Measurements from ENCODE around the gene IGHMBP2. TPM values are rescaled to one million over a fixed set of nuclear protein-coding genes. Genes with fewer than 3 reads are reported as not detected.

IGHMBP2 gene
- total RNA-seq, 1 experiment from 2014 or later, result 49.1 TPM

DNA sequence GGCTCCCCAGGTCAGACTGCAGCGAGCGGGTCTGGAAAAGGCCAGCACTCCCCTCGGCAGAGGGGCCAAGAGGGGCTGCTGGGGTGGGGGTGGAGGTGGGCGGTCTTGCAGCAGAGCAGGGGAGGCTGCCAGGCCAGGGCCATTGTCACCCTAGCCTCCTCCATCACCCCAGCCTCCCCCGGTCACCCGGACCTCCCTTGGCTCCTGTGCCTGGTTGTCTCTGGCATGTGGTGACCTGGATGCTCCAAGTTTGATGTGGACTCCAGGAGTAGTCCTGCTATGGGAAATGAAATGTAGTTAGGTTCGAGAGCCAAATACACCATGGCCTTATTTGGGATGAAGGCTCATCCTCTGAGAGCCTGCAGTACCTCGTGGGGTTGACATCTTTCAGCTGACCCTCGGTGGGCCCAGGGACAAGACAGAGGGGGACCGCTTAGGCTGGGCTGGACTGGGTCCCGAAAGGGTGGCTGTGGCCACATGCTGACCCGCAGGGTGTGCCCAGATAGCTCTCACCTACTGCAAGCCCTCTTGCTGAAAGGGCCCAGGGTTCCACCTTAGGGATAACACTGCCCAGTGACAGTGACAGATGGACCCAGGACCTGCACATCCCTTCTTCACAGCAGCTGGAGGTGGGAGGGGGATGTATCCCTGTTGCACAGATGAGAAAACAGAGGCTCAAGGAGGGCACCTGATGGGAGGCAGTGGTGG, 53.0 kb downstream of the IGHMBP2 start:
- Mint-ChIP-seq H3K36me3 (ENCODE audit: insufficient read depth, unreplicated experiment) (no peaks in the 10 kb centered on the region), H3K4me3 (ENCODE audit: unreplicated experiment) (no peak overlapping the region), H3K4me1 (ENCODE audit: low read depth, unreplicated experiment) (no peaks in the 10 kb centered on the region), H3K27me3 (ENCODE audit: insufficient read depth, unreplicated experiment) (peaks cover 3% of the 10 kb centered on the region), H3K9me3 (ENCODE audit: unreplicated experiment) (no peaks in the 10 kb centered on the region), H3K27ac (ENCODE audit: unreplicated experiment) (no peak overlapping the region)
- DNase-seq, result no peak
- H3K9me3 ChIP-seq, result no peaks in the 10 kb centered on the region
- no peak overlapping the region for H3K4me3 ChIP-seq (ENCODE audit: low read depth, low read length)
- no TSS peak for BruUV-seq (replicated peaks)
- ChIA-PET POLR2A (no interaction called here), CTCF (interaction anchor here (0.6 to 1.0 kb wide), 2 partner anchors 124 to 1686 kb away, joined by 3 to 4 read pairs; no protein-coding TSS in a partner anchor)
- no peaks in the 10 kb centered on the region for H3K27me3 ChIP-seq (replicated peaks; ENCODE audit: control insufficient read depth, insufficient read depth, low read length)
- intact Hi-C loops (cut with micrococcal nuclease; ENCODE audit: unreplicated experiment), result no loop called here
- H3K36me3 ChIP-seq (ENCODE audit: control insufficient read depth, insufficient read depth, low read length), result no peaks in the 10 kb centered on the region
- H3K4me1 ChIP-seq, result no peaks in the 10 kb centered on the region
- TF ChIP-seq, protein P1, sequence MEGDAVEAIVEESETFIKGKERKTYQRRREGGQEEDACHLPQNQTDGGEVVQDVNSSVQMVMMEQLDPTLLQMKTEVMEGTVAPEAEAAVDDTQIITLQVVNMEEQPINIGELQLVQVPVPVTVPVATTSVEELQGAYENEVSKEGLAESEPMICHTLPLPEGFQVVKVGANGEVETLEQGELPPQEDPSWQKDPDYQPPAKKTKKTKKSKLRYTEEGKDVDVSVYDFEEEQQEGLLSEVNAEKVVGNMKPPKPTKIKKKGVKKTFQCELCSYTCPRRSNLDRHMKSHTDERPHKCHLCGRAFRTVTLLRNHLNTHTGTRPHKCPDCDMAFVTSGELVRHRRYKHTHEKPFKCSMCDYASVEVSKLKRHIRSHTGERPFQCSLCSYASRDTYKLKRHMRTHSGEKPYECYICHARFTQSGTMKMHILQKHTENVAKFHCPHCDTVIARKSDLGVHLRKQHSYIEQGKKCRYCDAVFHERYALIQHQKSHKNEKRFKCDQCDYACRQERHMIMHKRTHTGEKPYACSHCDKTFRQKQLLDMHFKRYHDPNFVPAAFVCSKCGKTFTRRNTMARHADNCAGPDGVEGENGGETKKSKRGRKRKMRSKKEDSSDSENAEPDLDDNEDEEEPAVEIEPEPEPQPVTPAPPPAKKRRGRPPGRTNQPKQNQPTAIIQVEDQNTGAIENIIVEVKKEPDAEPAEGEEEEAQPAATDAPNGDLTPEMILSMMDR (IDR thresholded peaks at IDR 0.05; ENCODE audit: insufficient read depth in 1 of 2, low read depth in 1 of 2, low read length in 1 of 2, severe bottlenecking in 1 of 2, unreplicated experiment in 1 of 2), result no peak

DNA sequence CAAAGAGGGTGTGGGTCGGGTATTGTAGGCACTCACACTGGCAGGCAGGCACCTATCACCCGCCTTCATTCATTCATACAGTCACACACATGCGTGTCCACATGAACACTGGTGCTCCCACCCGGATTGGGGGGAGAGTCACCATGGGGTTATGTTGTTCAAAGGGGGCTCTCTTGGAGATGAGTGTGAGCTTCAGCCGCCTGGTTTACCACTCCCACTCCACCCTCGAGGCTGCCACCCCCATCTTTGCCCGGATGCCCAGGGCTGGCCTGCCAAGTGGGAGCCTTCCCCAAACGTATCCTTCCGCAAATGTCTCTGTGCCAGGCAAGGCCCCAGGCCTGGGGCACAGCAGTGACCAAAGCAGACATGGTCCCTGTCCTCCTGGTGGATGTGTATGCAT, 54.5 kb downstream of the IGHMBP2 start:
- no peaks in the 10 kb centered on the region for H3K4me1 ChIP-seq
- ChIA-PET POLR2A (no interaction called here), CTCF (no interaction called here)
- intact Hi-C loops (cut with micrococcal nuclease; ENCODE audit: unreplicated experiment), result no loop called here
- Mint-ChIP-seq H3K9me3 (ENCODE audit: unreplicated experiment) (no peaks in the 10 kb centered on the region), H3K4me1 (ENCODE audit: low read depth, unreplicated experiment) (no peaks in the 10 kb centered on the region), H3K36me3 (ENCODE audit: insufficient read depth, unreplicated experiment) (no peaks in the 10 kb centered on the region), H3K27me3 (ENCODE audit: insufficient read depth, unreplicated experiment) (peaks cover 3% of the 10 kb centered on the region), H3K27ac (ENCODE audit: unreplicated experiment) (no peak overlapping the region), H3K4me3 (ENCODE audit: unreplicated experiment) (no peak overlapping the region)
- TF ChIP-seq, protein P1 (IDR thresholded peaks at IDR 0.05; ENCODE audit: insufficient read depth in 1 of 2, low read depth in 1 of 2, low read length in 1 of 2, severe bottlenecking in 1 of 2, unreplicated experiment in 1 of 2), result no peak
- no peaks in the 10 kb centered on the region for H3K9me3 ChIP-seq
- H3K36me3 ChIP-seq (ENCODE audit: control insufficient read depth, insufficient read depth, low read length), result no peaks in the 10 kb centered on the region
- no TSS peak for BruUV-seq (replicated peaks)
- no peak for DNase-seq
- H3K27me3 ChIP-seq (replicated peaks; ENCODE audit: control insufficient read depth, insufficient read depth, low read length), result no peaks in the 10 kb centered on the region
- no peak overlapping the region for H3K4me3 ChIP-seq (ENCODE audit: low read depth, low read length)

DNA sequence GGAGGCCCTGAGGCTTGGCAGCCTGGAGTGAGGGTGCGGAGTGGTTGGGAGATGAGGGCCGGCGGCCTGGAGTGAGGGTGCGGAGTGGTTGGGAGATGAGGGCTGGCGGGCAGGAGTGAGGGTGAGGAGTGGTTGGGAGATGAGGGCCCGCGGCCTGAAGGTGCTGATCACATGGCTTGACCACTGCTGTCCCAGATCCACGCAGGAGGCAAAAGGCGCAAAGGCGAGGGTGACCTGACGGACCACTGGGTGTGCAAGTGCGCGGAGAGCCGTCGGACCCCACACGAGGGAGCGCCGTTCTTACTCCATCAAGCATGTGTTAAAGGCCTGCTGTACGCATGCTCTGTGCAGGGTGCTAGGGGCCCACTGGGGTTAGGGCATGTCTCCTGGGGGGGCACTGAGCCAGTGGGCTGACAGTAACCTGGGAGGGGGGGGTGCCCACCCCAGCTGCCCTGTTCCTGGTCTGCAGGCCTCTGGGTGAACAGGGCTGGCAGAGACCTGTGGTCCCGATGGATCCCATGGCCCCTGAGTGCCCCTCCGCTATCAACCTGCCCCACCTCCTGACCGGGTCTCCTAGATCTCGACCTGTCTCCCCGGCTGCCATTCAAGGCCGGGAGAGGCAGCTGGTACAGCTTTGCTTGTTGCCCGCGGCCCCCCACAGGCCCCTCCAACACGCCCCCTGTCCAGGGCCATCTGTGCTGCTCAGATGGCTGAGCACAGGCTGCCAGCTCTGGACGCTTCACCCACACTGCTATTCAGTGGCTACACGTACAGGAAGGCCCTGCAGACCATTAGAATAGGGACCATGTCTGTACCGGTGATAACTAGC, 56.0 kb downstream of the IGHMBP2 start:
- no peaks in the 10 kb centered on the region for H3K4me1 ChIP-seq
- no peaks in the 10 kb centered on the region for H3K36me3 ChIP-seq (ENCODE audit: control insufficient read depth, insufficient read depth, low read length)
- DNase-seq, result no peak
- no peaks in the 10 kb centered on the region for H3K4me1 Mint-ChIP-seq (ENCODE audit: low read depth, unreplicated experiment)
- no peak overlapping the region for H3K4me3 Mint-ChIP-seq (ENCODE audit: unreplicated experiment)
- H3K27me3 ChIP-seq (replicated peaks; ENCODE audit: control insufficient read depth, insufficient read depth, low read length), result no peaks in the 10 kb centered on the region
- H3K36me3 Mint-ChIP-seq (ENCODE audit: insufficient read depth, unreplicated experiment), result no peaks in the 10 kb centered on the region
- H3K4me3 ChIP-seq (ENCODE audit: low read depth, low read length), result no peak overlapping the region
- TF ChIP-seq, protein P1 (IDR thresholded peaks at IDR 0.05; ENCODE audit: insufficient read depth in 1 of 2, low read depth in 1 of 2, low read length in 1 of 2, severe bottlenecking in 1 of 2, unreplicated experiment in 1 of 2), result no peak
- no peak overlapping the region for H3K27ac Mint-ChIP-seq (ENCODE audit: unreplicated experiment)
- no peaks in the 10 kb centered on the region for H3K9me3 ChIP-seq
- peaks cover 3% of the 10 kb centered on the region for H3K27me3 Mint-ChIP-seq (ENCODE audit: insufficient read depth, unreplicated experiment)
- BruUV-seq (replicated peaks), result no TSS peak
- ChIA-PET POLR2A (no interaction called here), CTCF (interaction anchor here (0.6 kb wide), 1 partner anchor 127 kb away, joined by 3 read pairs; no protein-coding TSS in a partner anchor)
- no peaks in the 10 kb centered on the region for H3K9me3 Mint-ChIP-seq (ENCODE audit: unreplicated experiment)
- intact Hi-C loops (cut with micrococcal nuclease; ENCODE audit: unreplicated experiment), result no loop called here

Data from Caco-2 (cell line).